Vagina (tissue), 2 donors: Measurements from ENCODE around the gene NANOS3.
A peak's percentile ranks its signal among the peaks of the same experiment; 100 is the strongest.

Experiments
- POLR2A ChIP-seq, 2 donors: fragments of 450-650 bp; IDR thresholded peaks; one replicate each; pipeline ENCODE4 v1.6.1; 2017; ENCODE audit warnings: antibody characterized with exemption in 2 of 2, mild to moderate bottlenecking in 2 of 2, moderate library complexity in 2 of 2
- TF ChIP-seq, protein P1 (sequence below), 3 experiments: fragments of 450-650 bp in 2 of 3; fragments of 200-600 bp in 1 of 3; sonication (generic) in 1 of 3; IDR thresholded peaks; one replicate each; pipeline ENCODE4 v1.5.1; 2017 to 2019; ENCODE audit warnings: antibody characterized with exemption in 3 of 3, mild to moderate bottlenecking in 2 of 3, moderate library complexity in 2 of 3

DNA sequence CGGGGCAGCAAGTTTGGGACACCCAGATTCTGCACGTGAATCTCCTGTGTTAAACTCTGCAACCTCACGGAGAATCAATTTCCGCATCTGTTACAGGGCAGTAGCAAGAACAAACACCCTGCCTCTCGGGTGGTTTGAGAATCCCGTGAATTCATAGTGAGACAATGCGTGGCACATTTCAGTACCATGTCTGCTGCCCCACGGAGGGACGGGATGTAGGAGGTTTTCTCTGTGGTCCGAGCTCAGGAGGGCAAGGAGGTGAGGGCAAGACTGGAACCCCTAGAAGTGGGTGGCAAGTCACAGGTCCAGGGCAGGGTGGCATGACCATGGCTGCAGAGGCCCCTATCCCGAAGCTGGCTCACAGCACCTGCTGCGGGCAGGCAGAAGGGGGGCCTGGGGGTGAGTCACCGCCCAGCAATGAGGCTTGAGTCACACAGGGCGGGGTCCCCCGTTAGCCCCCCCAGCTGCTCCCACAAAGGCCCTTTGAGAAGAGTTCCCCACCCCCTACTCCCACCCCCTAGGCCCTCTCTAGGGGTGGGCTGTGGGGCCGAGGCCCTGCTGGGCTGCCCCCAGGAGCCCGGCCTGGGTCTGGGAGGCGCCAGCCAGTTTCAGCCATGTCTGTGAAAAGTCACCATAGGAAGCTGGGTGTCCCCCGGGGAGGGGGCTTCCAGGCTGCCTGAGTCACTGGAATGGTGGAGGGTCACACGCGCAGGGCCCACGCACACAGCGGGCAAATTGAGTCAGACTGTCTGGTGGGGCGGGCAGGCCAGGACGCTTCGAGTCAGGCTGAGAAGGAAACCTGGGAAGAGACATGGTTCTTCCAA is 25.8 kb upstream of the NANOS3 start:
- TF ChIP-seq, protein P1, sequence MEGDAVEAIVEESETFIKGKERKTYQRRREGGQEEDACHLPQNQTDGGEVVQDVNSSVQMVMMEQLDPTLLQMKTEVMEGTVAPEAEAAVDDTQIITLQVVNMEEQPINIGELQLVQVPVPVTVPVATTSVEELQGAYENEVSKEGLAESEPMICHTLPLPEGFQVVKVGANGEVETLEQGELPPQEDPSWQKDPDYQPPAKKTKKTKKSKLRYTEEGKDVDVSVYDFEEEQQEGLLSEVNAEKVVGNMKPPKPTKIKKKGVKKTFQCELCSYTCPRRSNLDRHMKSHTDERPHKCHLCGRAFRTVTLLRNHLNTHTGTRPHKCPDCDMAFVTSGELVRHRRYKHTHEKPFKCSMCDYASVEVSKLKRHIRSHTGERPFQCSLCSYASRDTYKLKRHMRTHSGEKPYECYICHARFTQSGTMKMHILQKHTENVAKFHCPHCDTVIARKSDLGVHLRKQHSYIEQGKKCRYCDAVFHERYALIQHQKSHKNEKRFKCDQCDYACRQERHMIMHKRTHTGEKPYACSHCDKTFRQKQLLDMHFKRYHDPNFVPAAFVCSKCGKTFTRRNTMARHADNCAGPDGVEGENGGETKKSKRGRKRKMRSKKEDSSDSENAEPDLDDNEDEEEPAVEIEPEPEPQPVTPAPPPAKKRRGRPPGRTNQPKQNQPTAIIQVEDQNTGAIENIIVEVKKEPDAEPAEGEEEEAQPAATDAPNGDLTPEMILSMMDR (IDR thresholded peaks at IDR 0.05): no peak
- peak in 1 of 2 donors; percentile 15 for TF ChIP-seq POLR2A (IDR thresholded peaks at IDR 0.05)
